IMR-90 (cell line): ENCODE data around the gene PPP2R5A. TPM values are rescaled to one million over a fixed set of nuclear protein-coding genes. Genes with fewer than 3 reads are reported as not detected.

Experiments
- ATAC-seq: fragments of 200-7000 bp; cut with Tn5 transposase; 2 replicates; pipeline ENCODE4 v1.9.1; 2020; ENCODE audit warnings: low read depth, mild to moderate bottlenecking, moderate library complexity
- BruUV-seq: library from RNA; stranded (reverse); fragments of 400-500 nt; replicated peaks from 2 replicates; lab custom pipeline; 2021; lab: Mats Ljungman, UMichigan
- CTCF ChIA-PET: fragments of 300-600 bp; formaldehyde crosslinking; extraction: SDS; loops from one replicate; lab custom pipeline; 2021; ENCODE audit warnings: antibody characterized with exemption; lab: Yijun Ruan, JAX
- POLR2A ChIA-PET: fragments of 300-600 bp; sonication (Branson Sonifier 250); formaldehyde crosslinking; loops from one replicate; lab custom pipeline; 2022; ENCODE audit warnings: antibody characterized with exemption; ENCODE audit not compliant: unreplicated experiment; lab: Charles Lee
- DNase-seq: peaks from one replicate; pipeline ENCODE4 v3.0.0; 2013
- H2AFZ ChIP-seq: replicated peaks from 2 replicates; pipeline ENCODE3; 2013; ENCODE audit warnings: low read length, mild to moderate bottlenecking; ENCODE audit not compliant: poor library complexity
- H2AK5ac ChIP-seq: 2 replicates; pipeline ENCODE4 v1.6.1; 2013; ENCODE audit warnings: low read depth, low read length, inconsistent platforms
- H2AK9ac ChIP-seq: replicated peaks from 2 replicates; pipeline ENCODE3; 2013; ENCODE audit warnings: mild to moderate bottlenecking, low read depth, low read length, moderate library complexity; ENCODE audit not compliant: poor library complexity
- H2BK120ac ChIP-seq: 2 replicates; pipeline ENCODE4 v1.6.1; 2013; ENCODE audit warnings: low read depth, low read length, inconsistent platforms
- H2BK15ac ChIP-seq: 3 replicates; pipeline ENCODE4 v1.6.1; 2013; ENCODE audit warnings: low read depth, low read length, inconsistent platforms
- H2BK20ac ChIP-seq: 2 replicates; pipeline ENCODE4 v1.6.1; 2013; ENCODE audit warnings: low read depth, mild to moderate bottlenecking, inconsistent platforms, low read length, moderate library complexity
- H2BK5ac ChIP-seq: 2 replicates; pipeline ENCODE4 v1.6.1; 2013; ENCODE audit warnings: mild to moderate bottlenecking, low read depth, low read length, inconsistent platforms; ENCODE audit not compliant: poor library complexity, severe bottlenecking
- H3K14ac ChIP-seq: replicated peaks from 2 replicates; pipeline ENCODE4 v1.6.1; 2013; ENCODE audit warnings: low read depth, low read length, inconsistent platforms
- H3K18ac ChIP-seq: 2 replicates; pipeline ENCODE4 v1.6.1; 2013; ENCODE audit warnings: low read depth, low read length, control low read depth
- H3K23ac ChIP-seq: 2 replicates; pipeline ENCODE4 v1.6.1; 2013; ENCODE audit warnings: low read depth, low read length, inconsistent platforms
- H3K27ac ChIP-seq: 2 replicates; pipeline ENCODE4 v1.5.1; 2013; ENCODE audit warnings: mild to moderate bottlenecking, control low read depth, low read length; ENCODE audit not compliant: insufficient read depth
- H3K27me3 ChIP-seq: 2 replicates; pipeline ENCODE4 v1.6.1; 2013; ENCODE audit warnings: low read length; ENCODE audit not compliant: control insufficient read depth, insufficient read depth
- H3K36me3 ChIP-seq: 2 replicates; pipeline ENCODE4 v1.6.1; 2013; ENCODE audit warnings: low read length, mixed read lengths; ENCODE audit not compliant: control insufficient read depth, insufficient read depth
- H3K4ac ChIP-seq: 2 replicates; pipeline ENCODE4 v1.6.1; 2013; ENCODE audit warnings: low read depth, low read length, inconsistent platforms
- H3K4me1 ChIP-seq: 2 replicates; pipeline ENCODE4 v1.6.1; 2013; ENCODE audit warnings: low read length, mixed read lengths; ENCODE audit not compliant: control insufficient read depth, insufficient read depth
- H3K4me2 ChIP-seq: 2 replicates; pipeline ENCODE4 v1.6.1; 2013; ENCODE audit warnings: low read depth, mild to moderate bottlenecking, control low read depth, low read length, moderate library complexity
- H3K4me3 ChIP-seq: 2 replicates; pipeline ENCODE4 v1.5.1; 2013; ENCODE audit warnings: low read depth, mild to moderate bottlenecking, control low read depth, low read length, moderate library complexity; ENCODE audit not compliant: insufficient read depth
- H3K56ac ChIP-seq: 2 replicates; pipeline ENCODE4 v1.6.1; 2013; ENCODE audit warnings: low read length, inconsistent platforms; ENCODE audit not compliant: insufficient read depth; ENCODE audit errors: extremely low read depth
- H3K79me1 ChIP-seq, 2 experiments: 2 replicates each; pipeline ENCODE4 v1.6.1; 2013; ENCODE audit warnings: low read length in 2 of 2, inconsistent platforms in 1 of 2, low read depth in 1 of 2
- H3K9ac ChIP-seq: 2 replicates; pipeline ENCODE4 v1.6.1; 2013; ENCODE audit warnings: low read depth, low read length, control low read depth
- H3K9me1 ChIP-seq: 2 replicates; pipeline ENCODE4 v1.6.1; 2013; ENCODE audit warnings: low read length, inconsistent platforms; ENCODE audit not compliant: insufficient read depth
- H3K9me3 ChIP-seq: 2 replicates; pipeline ENCODE4 v1.6.1; 2013; ENCODE audit warnings: low read length; ENCODE audit not compliant: control insufficient read depth, insufficient read depth
- H4K20me1 ChIP-seq: 2 replicates; pipeline ENCODE4 v1.6.1; 2013; ENCODE audit warnings: low read length, inconsistent platforms; ENCODE audit not compliant: insufficient read depth
- H4K5ac ChIP-seq: 2 replicates; pipeline ENCODE4 v1.6.1; 2013; ENCODE audit warnings: mild to moderate bottlenecking, low read depth, low read length, control low read depth
- H4K8ac ChIP-seq, 2 experiments: 2 replicates each; pipeline ENCODE4 v1.6.1; 2013; ENCODE audit warnings: low read depth in 2 of 2, low read length in 2 of 2, control low read depth in 1 of 2, inconsistent platforms in 1 of 2
- H4K91ac ChIP-seq: 2 replicates; pipeline ENCODE4 v1.6.1; 2013; ENCODE audit warnings: low read depth, low read length, inconsistent platforms; ENCODE audit not compliant: insufficient read depth
- CEBPB ChIP-seq: IDR thresholded peaks from 2 replicates; pipeline ENCODE4 v1.6.1; 2012; ENCODE audit warnings: low read depth, low read length, improper control_type of control experiment
- FOS ChIP-seq: fragments of 150-350 bp; IDR thresholded peaks from 2 replicates; pipeline ENCODE4 v1.6.1; 2016; ENCODE audit warnings: low read depth, low read length
- NFE2L2 ChIP-seq: fragments of 150-350 bp; IDR thresholded peaks from 2 replicates; pipeline ENCODE4 v1.6.1; 2016; ENCODE audit warnings: low read depth, mild to moderate bottlenecking, low read length
- RAD21 ChIP-seq: IDR thresholded peaks from 2 replicates; pipeline ENCODE4 v1.6.1; 2012; ENCODE audit warnings: low read length, improper control_type of control experiment
- USF2 ChIP-seq: fragments of 150-350 bp; IDR thresholded peaks from 2 replicates; pipeline ENCODE4 v1.6.1; 2017; ENCODE audit warnings: mild to moderate bottlenecking, antibody characterized with exemption, low read length, low read depth
- dilution Hi-C: fragments of 300-500 bp; cut with HindIII; formaldehyde crosslinking; loops from one replicate; pipeline ENCODE4 v1.14.3; 2018; ENCODE audit warnings: low sequenced_read_pairs; ENCODE audit not compliant: unreplicated experiment
- in situ Hi-C: fragments of 300-500 bp; cut with MboI; formaldehyde crosslinking; loops from 3 replicates; pipeline ENCODE4 v1.14.3; 2019; ENCODE audit warnings: low sequenced_read_pairs, inconsistent platforms, mixed read lengths
- intact Hi-C: fragments of 100-400 bp; cut with micrococcal nuclease; formaldehyde crosslinking; loops from 2 replicates; pipeline ENCODE4 v1.10.0; 2022
- polyA plus RNA-seq, 3 experiments: library from polyadenylated mRNA; depleted of rRNA; stranded (reverse); fragments of >200 nt; gene quantifications; 2 replicates each; pipeline ENCODE4 v1.2.3, GENCODE V29; 2012; ENCODE audit warnings: low replicate concordance in 1 of 3
- total RNA-seq: library from RNA; depleted of rRNA; stranded (reverse); fragments of >200 nt; gene quantifications from 2 replicates; pipeline ENCODE4 v1.2.3, GENCODE V29; 2012

Gene PPP2R5A
- total and polyA plus RNA-seq, 2 of the 4 experiments (the other 2 are of a cell fraction), result 8.4 to 12.6 TPM

- no peak overlapping the region for H4K91ac ChIP-seq
- no peaks in the 10 kb centered on the region for H3K36me3 ChIP-seq
- H3K4me1 ChIP-seq, result peaks cover 6% of the 10 kb centered on the region
- H3K4ac ChIP-seq, result no peak overlapping the region
- peaks cover 14 to 60% of the 10 kb centered on the region in 2 experiments; a peak in 3 of 4 replicates for H3K79me1 ChIP-seq
- no peak overlapping the region for H2AK9ac ChIP-seq
- H3K9ac ChIP-seq, result no peak overlapping the region
- ChIA-PET CTCF (no interaction called here), POLR2A (no interaction called here)
- intact Hi-C loops (loop anchor here (5.0 kb wide), 2 partner anchors 111 to 201 kb away; no protein-coding TSS in a partner anchor), in situ Hi-C loops (no loop called here), dilution Hi-C loops (no loop called here)
- no peak overlapping the region for H2BK15ac ChIP-seq
- H3K56ac ChIP-seq, result no peak overlapping the region
- H3K18ac ChIP-seq, result no peak overlapping the region
- H2BK120ac ChIP-seq, result no peak overlapping the region
- no peaks in the 10 kb centered on the region; the same call in 1 of the 2 replicates for H3K9me1 ChIP-seq
- H3K27me3 ChIP-seq, result no peaks in the 10 kb centered on the region
- DNase-seq (peak; percentile 79), ATAC-seq (no peak)
- no TSS peak for BruUV-seq
- no peak overlapping the region for H2AK5ac ChIP-seq
- no peak overlapping the region for H4K5ac ChIP-seq
- H2AFZ ChIP-seq, result no peak overlapping the region
- H3K14ac ChIP-seq, result no peak overlapping the region
- TF ChIP-seq FOS (no peak), CEBPB (no peak), RAD21 (no peak), USF2 (no peak), NFE2L2 (no peak)
- H2BK5ac ChIP-seq, result no peak overlapping the region
- H3K9me3 ChIP-seq, result no peaks in the 10 kb centered on the region
- peaks cover 48% of the 10 kb centered on the region for H4K20me1 ChIP-seq
- no peak overlapping the region for H3K23ac ChIP-seq
- no peak overlapping the region for H4K8ac ChIP-seq
- H3K4me2 ChIP-seq, result peak overlapping the region; percentile 65
- no peak overlapping the region for H2BK20ac ChIP-seq
- no peak overlapping the region for H3K4me3 ChIP-seq
- H3K27ac ChIP-seq, result no peak overlapping the region
These were observed 3.4 kb downstream of the PPP2R5A start for GRCh38 chr1:212288615-212289014.
